IMR-90 (cell line): ENCODE results near the gene NKAIN2. TPM values are rescaled to one million over a fixed set of nuclear protein-coding genes. Genes with fewer than 3 reads are reported as not detected.

Experiments
- ATAC-seq: fragments of 200-7000 bp; cut with Tn5 transposase; 2 replicates; pipeline ENCODE4 v1.9.1; 2020; ENCODE audit warnings: low read depth, mild to moderate bottlenecking, moderate library complexity
- BruUV-seq: library from RNA; stranded (reverse); fragments of 400-500 nt; replicated peaks from 2 replicates; lab custom pipeline; 2021; lab: Mats Ljungman, UMichigan
- CTCF ChIA-PET: fragments of 300-600 bp; formaldehyde crosslinking; extraction: SDS; loops from one replicate; lab custom pipeline; 2021; ENCODE audit warnings: antibody characterized with exemption; lab: Yijun Ruan, JAX
- POLR2A ChIA-PET: fragments of 300-600 bp; sonication (Branson Sonifier 250); formaldehyde crosslinking; loops from one replicate; lab custom pipeline; 2022; ENCODE audit warnings: antibody characterized with exemption; ENCODE audit not compliant: unreplicated experiment; lab: Charles Lee
- DNase-seq: peaks from one replicate; pipeline ENCODE4 v3.0.0; 2013
- H2AFZ ChIP-seq: replicated peaks from 2 replicates; pipeline ENCODE3; 2013; ENCODE audit warnings: low read length, mild to moderate bottlenecking; ENCODE audit not compliant: poor library complexity
- H2AK5ac ChIP-seq: 2 replicates; pipeline ENCODE4 v1.6.1; 2013; ENCODE audit warnings: low read depth, low read length, inconsistent platforms
- H2AK9ac ChIP-seq: replicated peaks from 2 replicates; pipeline ENCODE3; 2013; ENCODE audit warnings: mild to moderate bottlenecking, low read depth, low read length, moderate library complexity; ENCODE audit not compliant: poor library complexity
- H2BK120ac ChIP-seq: 2 replicates; pipeline ENCODE4 v1.6.1; 2013; ENCODE audit warnings: low read depth, low read length, inconsistent platforms
- H2BK15ac ChIP-seq: 3 replicates; pipeline ENCODE4 v1.6.1; 2013; ENCODE audit warnings: low read depth, low read length, inconsistent platforms
- H2BK20ac ChIP-seq: 2 replicates; pipeline ENCODE4 v1.6.1; 2013; ENCODE audit warnings: low read depth, mild to moderate bottlenecking, inconsistent platforms, low read length, moderate library complexity
- H2BK5ac ChIP-seq: 2 replicates; pipeline ENCODE4 v1.6.1; 2013; ENCODE audit warnings: mild to moderate bottlenecking, low read depth, low read length, inconsistent platforms; ENCODE audit not compliant: poor library complexity, severe bottlenecking
- H3K14ac ChIP-seq: replicated peaks from 2 replicates; pipeline ENCODE4 v1.6.1; 2013; ENCODE audit warnings: low read depth, low read length, inconsistent platforms
- H3K18ac ChIP-seq: 2 replicates; pipeline ENCODE4 v1.6.1; 2013; ENCODE audit warnings: low read depth, low read length, control low read depth
- H3K23ac ChIP-seq: 2 replicates; pipeline ENCODE4 v1.6.1; 2013; ENCODE audit warnings: low read depth, low read length, inconsistent platforms
- H3K27ac ChIP-seq: 2 replicates; pipeline ENCODE4 v1.5.1; 2013; ENCODE audit warnings: mild to moderate bottlenecking, control low read depth, low read length; ENCODE audit not compliant: insufficient read depth
- H3K27me3 ChIP-seq: 2 replicates; pipeline ENCODE4 v1.6.1; 2013; ENCODE audit warnings: low read length; ENCODE audit not compliant: control insufficient read depth, insufficient read depth
- H3K36me3 ChIP-seq: 2 replicates; pipeline ENCODE4 v1.6.1; 2013; ENCODE audit warnings: low read length, mixed read lengths; ENCODE audit not compliant: control insufficient read depth, insufficient read depth
- H3K4ac ChIP-seq: 2 replicates; pipeline ENCODE4 v1.6.1; 2013; ENCODE audit warnings: low read depth, low read length, inconsistent platforms
- H3K4me1 ChIP-seq: 2 replicates; pipeline ENCODE4 v1.6.1; 2013; ENCODE audit warnings: low read length, mixed read lengths; ENCODE audit not compliant: control insufficient read depth, insufficient read depth
- H3K4me2 ChIP-seq: 2 replicates; pipeline ENCODE4 v1.6.1; 2013; ENCODE audit warnings: low read depth, mild to moderate bottlenecking, control low read depth, low read length, moderate library complexity
- H3K4me3 ChIP-seq: 2 replicates; pipeline ENCODE4 v1.5.1; 2013; ENCODE audit warnings: low read depth, mild to moderate bottlenecking, control low read depth, low read length, moderate library complexity; ENCODE audit not compliant: insufficient read depth
- H3K56ac ChIP-seq: 2 replicates; pipeline ENCODE4 v1.6.1; 2013; ENCODE audit warnings: low read length, inconsistent platforms; ENCODE audit not compliant: insufficient read depth; ENCODE audit errors: extremely low read depth
- H3K79me1 ChIP-seq, 2 experiments: 2 replicates each; pipeline ENCODE4 v1.6.1; 2013; ENCODE audit warnings: low read length in 2 of 2, inconsistent platforms in 1 of 2, low read depth in 1 of 2
- H3K9ac ChIP-seq: 2 replicates; pipeline ENCODE4 v1.6.1; 2013; ENCODE audit warnings: low read depth, low read length, control low read depth
- H3K9me1 ChIP-seq: 2 replicates; pipeline ENCODE4 v1.6.1; 2013; ENCODE audit warnings: low read length, inconsistent platforms; ENCODE audit not compliant: insufficient read depth
- H3K9me3 ChIP-seq: 2 replicates; pipeline ENCODE4 v1.6.1; 2013; ENCODE audit warnings: low read length; ENCODE audit not compliant: control insufficient read depth, insufficient read depth
- H4K20me1 ChIP-seq: 2 replicates; pipeline ENCODE4 v1.6.1; 2013; ENCODE audit warnings: low read length, inconsistent platforms; ENCODE audit not compliant: insufficient read depth
- H4K5ac ChIP-seq: 2 replicates; pipeline ENCODE4 v1.6.1; 2013; ENCODE audit warnings: mild to moderate bottlenecking, low read depth, low read length, control low read depth
- H4K8ac ChIP-seq, 2 experiments: 2 replicates each; pipeline ENCODE4 v1.6.1; 2013; ENCODE audit warnings: low read depth in 2 of 2, low read length in 2 of 2, control low read depth in 1 of 2, inconsistent platforms in 1 of 2
- H4K91ac ChIP-seq: 2 replicates; pipeline ENCODE4 v1.6.1; 2013; ENCODE audit warnings: low read depth, low read length, inconsistent platforms; ENCODE audit not compliant: insufficient read depth
- CEBPB ChIP-seq: IDR thresholded peaks from 2 replicates; pipeline ENCODE4 v1.6.1; 2012; ENCODE audit warnings: low read depth, low read length, improper control_type of control experiment
- ELK1 ChIP-seq: fragments of 150-350 bp; IDR thresholded peaks from 2 replicates; pipeline ENCODE4 v1.6.1; 2016; ENCODE audit warnings: low read depth, mild to moderate bottlenecking, low read length, moderate library complexity, borderline replicate concordance
- MAZ ChIP-seq: IDR thresholded peaks from 2 replicates; pipeline ENCODE4 v1.6.1; 2012; ENCODE audit warnings: low read depth, mild to moderate bottlenecking, low read length, improper control_type of control experiment, moderate library complexity, borderline replicate concordance
- NFE2L2 ChIP-seq: fragments of 150-350 bp; IDR thresholded peaks from 2 replicates; pipeline ENCODE4 v1.6.1; 2016; ENCODE audit warnings: low read depth, mild to moderate bottlenecking, low read length
- POLR2A ChIP-seq: IDR thresholded peaks from 2 replicates; pipeline ENCODE4 v1.6.1; 2012; ENCODE audit warnings: mild to moderate bottlenecking, low read depth, low read length
- RCOR1 ChIP-seq: IDR thresholded peaks from 2 replicates; pipeline ENCODE4 v1.6.1; 2012; ENCODE audit warnings: mild to moderate bottlenecking, low read length, improper control_type of control experiment; ENCODE audit not compliant: insufficient replicate concordance
- RFX5 ChIP-seq: IDR thresholded peaks from 2 replicates; pipeline ENCODE4 v1.8.0; 2012; ENCODE audit warnings: low read depth, mild to moderate bottlenecking, low read length, moderate library complexity
- WGBS, 2 experiments: methylation state at CpG; one replicate each; pipeline versions ENCODE4 v1.1.5 to v1.1.7; 2013; ENCODE audit warnings: missing lambda C conversion rate in 2 of 2; ENCODE audit not compliant: insufficient read length in 1 of 2; ENCODE audit errors: extremely low coverage in 2 of 2; 5-methylcytosine and 5-hydroxymethylcytosine counted together
- dilution Hi-C: fragments of 300-500 bp; cut with HindIII; formaldehyde crosslinking; loops from one replicate; pipeline ENCODE4 v1.14.3; 2018; ENCODE audit warnings: low sequenced_read_pairs; ENCODE audit not compliant: unreplicated experiment
- in situ Hi-C: fragments of 300-500 bp; cut with MboI; formaldehyde crosslinking; loops from 3 replicates; pipeline ENCODE4 v1.14.3; 2019; ENCODE audit warnings: low sequenced_read_pairs, inconsistent platforms, mixed read lengths
- intact Hi-C: fragments of 100-400 bp; cut with micrococcal nuclease; formaldehyde crosslinking; loops from 2 replicates; pipeline ENCODE4 v1.10.0; 2022
- polyA plus RNA-seq, 3 experiments: library from polyadenylated mRNA; depleted of rRNA; stranded (reverse); fragments of >200 nt; gene quantifications; 2 replicates each; pipeline ENCODE4 v1.2.3, GENCODE V29; 2012; ENCODE audit warnings: low replicate concordance in 1 of 3
- total RNA-seq: library from RNA; depleted of rRNA; stranded (reverse); fragments of >200 nt; gene quantifications from 2 replicates; pipeline ENCODE4 v1.2.3, GENCODE V29; 2012
- TF ChIP-seq, protein P1 (sequence below): conservative IDR thresholded peaks from 2 replicates; pipeline ENCODE4 v1.5.1; 2012; ENCODE audit warnings: mild to moderate bottlenecking, low read depth, low read length, improper control_type of control experiment

NKAIN2 gene
- total and polyA plus RNA-seq, 2 of the 4 experiments (the other 2 are of a cell fraction) = not detected

DNA sequence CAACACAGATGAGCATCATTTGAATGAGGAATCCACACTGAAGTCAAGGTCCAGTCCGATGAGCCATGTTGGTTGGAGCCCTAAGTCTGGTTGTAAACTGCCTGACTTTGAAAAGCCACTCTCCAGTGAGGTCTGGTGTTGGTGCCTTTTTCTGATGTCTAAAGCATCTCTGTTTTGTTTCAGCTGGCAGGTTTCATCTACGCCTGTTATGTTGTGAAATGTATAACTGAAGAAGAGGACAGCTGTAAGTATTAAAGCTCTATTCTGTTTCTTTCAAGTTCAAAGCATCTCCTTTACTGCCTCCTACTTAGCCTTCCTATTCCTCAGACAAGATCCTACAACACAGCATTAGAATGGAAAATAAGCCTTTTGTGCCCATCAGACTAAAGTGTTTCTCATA lies 987.5 kb downstream of the NKAIN2 start:
- Histone ChIP-seq H2AK5ac (no peak overlapping the region), H4K20me1 (no peaks in the 10 kb centered on the region), H3K18ac (no peak overlapping the region), H3K14ac (no peak overlapping the region), H2BK20ac (no peak overlapping the region), H3K4ac (no peak overlapping the region), H4K5ac (no peak overlapping the region), H3K9me1 (no peaks in the 10 kb centered on the region), H2AK9ac (no peak overlapping the region), H3K4me1 (no peaks in the 10 kb centered on the region), H3K23ac (no peak overlapping the region), H2AFZ (no peak overlapping the region), H3K56ac (no peak overlapping the region), H3K4me3 (no peak overlapping the region), H3K27ac (no peak overlapping the region), H2BK120ac (no peak overlapping the region), H3K36me3 (no peaks in the 10 kb centered on the region), H2BK15ac (no peak overlapping the region), H3K79me1 (no peaks in the 10 kb centered on the region), H3K9me3 (no peaks in the 10 kb centered on the region), H3K4me2 (no peak overlapping the region), H4K91ac (no peak overlapping the region), H2BK5ac (no peak overlapping the region), H3K27me3 (no peaks in the 10 kb centered on the region), H4K8ac (no peak overlapping the region), H3K9ac (no peak overlapping the region)
- dilution Hi-C loops = no loop called here
- intact Hi-C loops = no loop called here
- in situ Hi-C loops = no loop called here
- no CpG with 5 or more reads among the region's 2 CpGs for WGBS, 2 experiments
- ATAC-seq (no peak), DNase-seq (no peak)
- POLR2A ChIA-PET = no interaction called here
- TF ChIP-seq POLR2A (no peak), CEBPB (no peak), RFX5 (no peak), RCOR1 (no peak), ELK1 (no peak), NFE2L2 (no peak), MAZ (no peak)
- TF ChIP-seq, protein P1, sequence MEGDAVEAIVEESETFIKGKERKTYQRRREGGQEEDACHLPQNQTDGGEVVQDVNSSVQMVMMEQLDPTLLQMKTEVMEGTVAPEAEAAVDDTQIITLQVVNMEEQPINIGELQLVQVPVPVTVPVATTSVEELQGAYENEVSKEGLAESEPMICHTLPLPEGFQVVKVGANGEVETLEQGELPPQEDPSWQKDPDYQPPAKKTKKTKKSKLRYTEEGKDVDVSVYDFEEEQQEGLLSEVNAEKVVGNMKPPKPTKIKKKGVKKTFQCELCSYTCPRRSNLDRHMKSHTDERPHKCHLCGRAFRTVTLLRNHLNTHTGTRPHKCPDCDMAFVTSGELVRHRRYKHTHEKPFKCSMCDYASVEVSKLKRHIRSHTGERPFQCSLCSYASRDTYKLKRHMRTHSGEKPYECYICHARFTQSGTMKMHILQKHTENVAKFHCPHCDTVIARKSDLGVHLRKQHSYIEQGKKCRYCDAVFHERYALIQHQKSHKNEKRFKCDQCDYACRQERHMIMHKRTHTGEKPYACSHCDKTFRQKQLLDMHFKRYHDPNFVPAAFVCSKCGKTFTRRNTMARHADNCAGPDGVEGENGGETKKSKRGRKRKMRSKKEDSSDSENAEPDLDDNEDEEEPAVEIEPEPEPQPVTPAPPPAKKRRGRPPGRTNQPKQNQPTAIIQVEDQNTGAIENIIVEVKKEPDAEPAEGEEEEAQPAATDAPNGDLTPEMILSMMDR = no peak
- CTCF ChIA-PET = no interaction called here
- BruUV-seq = no TSS peak
